Type B pancreatic cell (in vitro differentiated cells): ENCODE measurements around the gene STUM. TPM values are rescaled to one million over a fixed set of nuclear protein-coding genes. Genes with fewer than 3 reads are reported as not detected.
"Not testable (repeated sequence)": the region's sequence is repeated elsewhere in the genome, so short reads cannot be mapped to it uniquely, and the experiment has no call there.

Experiments used
- DNase-seq: peaks from one replicate; pipeline ENCODE4 v3.0.0; 2021; ENCODE audit warnings: mixed read lengths; ENCODE audit not compliant: unreplicated experiment; ENCODE audit errors: extremely low spot score
- H3K27ac Mint-ChIP-seq: 2 replicates; pipeline ENCODE4 v1.8.0; 2021; ENCODE audit warnings: mild to moderate bottlenecking, mixed read lengths
- H3K27me3 Mint-ChIP-seq: 2 replicates; pipeline ENCODE4 v1.8.0; 2021; ENCODE audit warnings: mixed read lengths
- H3K36me3 Mint-ChIP-seq: 2 replicates; pipeline ENCODE4 v1.8.0; 2021; ENCODE audit warnings: mixed read lengths
- H3K4me1 Mint-ChIP-seq: one replicate; pipeline ENCODE4 v1.8.0; 2021; ENCODE audit warnings: mixed read lengths; ENCODE audit not compliant: unreplicated experiment
- H3K4me3 Mint-ChIP-seq: 2 replicates; pipeline ENCODE4 v1.8.0; 2021; ENCODE audit warnings: mild to moderate bottlenecking, mixed read lengths
- H3K9me3 Mint-ChIP-seq: 2 replicates; pipeline ENCODE4 v1.8.0; 2021; ENCODE audit warnings: mixed read lengths
- total RNA-seq: library from RNA; stranded (reverse); gene quantifications from 2 replicates; pipeline ENCODE4 v1.2.1, GENCODE V29; 2021; ENCODE audit warnings: low replicate concordance
- TF ChIP-seq, protein P1 (sequence below): fragments of 200-600 bp; sonication (generic); conservative IDR thresholded peaks from 2 replicates; pipeline ENCODE4 v1.5.0; 2021; ENCODE audit warnings: antibody characterized with exemption, mild to moderate bottlenecking

The STUM gene
- total RNA-seq, 1 donor from 2014 or later, result 2.8 TPM

DNA sequence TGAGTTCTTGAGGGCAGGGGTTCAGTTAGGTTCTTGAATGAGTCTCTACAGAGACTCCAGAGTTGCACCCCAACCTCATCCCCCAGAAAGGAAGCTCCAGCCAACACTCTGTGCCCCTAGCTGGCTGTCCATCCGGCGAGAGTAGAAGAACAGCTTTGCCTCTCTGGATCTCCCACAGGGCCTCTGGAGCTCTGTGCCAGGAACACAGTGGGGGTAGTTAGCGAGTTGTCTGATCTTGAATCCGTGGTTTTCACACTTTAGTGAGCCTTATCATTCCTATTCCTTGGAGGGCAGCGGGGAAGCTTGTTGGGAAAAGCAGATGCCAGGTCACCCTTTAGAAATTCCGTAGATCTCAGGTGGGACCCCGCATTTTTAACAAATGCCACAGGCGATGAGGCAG is 45.0 kb downstream of the STUM start:
- DNase-seq, result no peak
- Mint-ChIP-seq H3K27ac (no peak overlapping the region), H3K27me3 (peaks cover 9% of the 10 kb centered on the region), H3K36me3 (no peaks in the 10 kb centered on the region), H3K4me3 (no peak overlapping the region), H3K9me3 (peaks cover 6% of the 10 kb centered on the region), H3K4me1 (peaks cover 7% of the 10 kb centered on the region)
- TF ChIP-seq, protein P1, sequence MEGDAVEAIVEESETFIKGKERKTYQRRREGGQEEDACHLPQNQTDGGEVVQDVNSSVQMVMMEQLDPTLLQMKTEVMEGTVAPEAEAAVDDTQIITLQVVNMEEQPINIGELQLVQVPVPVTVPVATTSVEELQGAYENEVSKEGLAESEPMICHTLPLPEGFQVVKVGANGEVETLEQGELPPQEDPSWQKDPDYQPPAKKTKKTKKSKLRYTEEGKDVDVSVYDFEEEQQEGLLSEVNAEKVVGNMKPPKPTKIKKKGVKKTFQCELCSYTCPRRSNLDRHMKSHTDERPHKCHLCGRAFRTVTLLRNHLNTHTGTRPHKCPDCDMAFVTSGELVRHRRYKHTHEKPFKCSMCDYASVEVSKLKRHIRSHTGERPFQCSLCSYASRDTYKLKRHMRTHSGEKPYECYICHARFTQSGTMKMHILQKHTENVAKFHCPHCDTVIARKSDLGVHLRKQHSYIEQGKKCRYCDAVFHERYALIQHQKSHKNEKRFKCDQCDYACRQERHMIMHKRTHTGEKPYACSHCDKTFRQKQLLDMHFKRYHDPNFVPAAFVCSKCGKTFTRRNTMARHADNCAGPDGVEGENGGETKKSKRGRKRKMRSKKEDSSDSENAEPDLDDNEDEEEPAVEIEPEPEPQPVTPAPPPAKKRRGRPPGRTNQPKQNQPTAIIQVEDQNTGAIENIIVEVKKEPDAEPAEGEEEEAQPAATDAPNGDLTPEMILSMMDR, result no peak

DNA sequence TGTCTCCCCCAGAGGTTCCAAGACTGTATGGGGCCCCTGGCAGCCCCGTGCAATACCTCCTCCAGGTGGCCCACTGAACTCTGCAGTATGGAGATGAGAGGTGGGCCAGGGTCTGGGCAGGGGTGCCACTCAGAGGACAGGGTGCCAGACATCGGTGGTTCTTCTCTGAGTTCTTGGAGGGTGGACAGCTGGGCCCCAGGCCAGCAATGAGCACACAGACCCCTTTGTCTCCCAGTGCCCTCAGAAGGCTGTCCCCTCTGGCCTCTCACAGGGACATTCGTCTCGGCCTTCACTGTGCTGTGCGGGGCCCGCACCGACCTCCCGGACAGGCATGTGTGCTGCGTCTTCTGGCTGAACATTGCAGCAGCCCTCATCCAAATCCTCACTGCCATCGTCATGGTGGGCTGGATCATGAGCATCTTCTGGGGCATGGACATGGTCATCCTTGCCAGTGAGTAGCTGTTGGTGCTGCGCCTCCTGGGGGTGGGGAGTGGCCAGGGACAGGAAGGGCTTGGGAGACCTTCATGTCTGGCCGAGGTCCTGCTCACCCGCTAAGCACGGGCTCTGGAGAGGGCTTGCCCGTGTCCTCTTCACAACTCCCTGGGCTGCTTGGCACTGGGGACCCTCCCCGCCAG is 48.1 kb downstream of the STUM start:
- Mint-ChIP-seq H3K4me1 (peaks cover 16% of the 10 kb centered on the region), H3K4me3 (no peak overlapping the region), H3K27ac (no peak overlapping the region), H3K27me3 (peaks cover 12% of the 10 kb centered on the region), H3K36me3 (no peaks in the 10 kb centered on the region), H3K9me3 (peaks cover 6% of the 10 kb centered on the region)
- TF ChIP-seq, protein P1, result no peak
- no peak for DNase-seq

DNA sequence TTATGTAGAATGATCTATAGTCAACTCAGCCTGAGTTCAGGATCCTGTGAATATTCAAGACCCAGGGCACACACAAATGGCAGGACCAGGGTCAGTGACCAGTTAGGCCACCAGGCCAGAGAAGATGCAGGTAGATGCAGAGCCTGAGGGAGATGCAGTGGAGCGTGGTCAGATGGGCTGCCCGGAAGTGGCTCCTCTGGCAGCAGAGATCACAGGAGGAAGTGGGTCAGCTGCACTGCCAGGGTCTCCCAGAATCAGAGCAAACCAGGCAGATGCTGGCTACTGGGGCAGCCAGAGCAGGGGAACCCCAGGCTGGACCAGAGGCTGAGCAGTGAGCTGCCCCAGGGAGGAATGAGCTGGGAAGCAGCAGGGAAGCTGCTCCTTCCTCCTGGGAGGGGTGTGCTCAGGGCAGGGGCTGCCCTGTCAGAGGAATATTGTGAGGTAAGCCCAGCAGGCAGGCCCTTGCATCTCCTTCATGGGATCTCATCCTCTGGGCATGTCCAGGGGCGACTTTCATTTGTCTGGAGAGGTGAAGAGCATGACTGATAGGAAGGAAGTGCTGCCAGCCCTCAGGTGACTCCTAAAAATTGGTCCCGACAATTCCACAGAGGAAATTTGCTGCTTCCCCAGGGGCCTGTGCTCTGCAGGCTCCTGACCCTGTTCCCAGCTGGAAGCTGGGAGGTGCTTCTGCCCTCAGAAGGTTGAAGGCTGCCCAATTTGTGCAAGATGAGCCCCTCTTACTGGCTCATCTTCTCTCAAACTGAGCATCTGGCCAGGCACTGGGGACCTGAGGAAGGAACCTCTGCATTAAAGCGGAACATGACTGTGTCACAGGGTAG is 49.3 kb downstream of the STUM start:
- no peaks in the 10 kb centered on the region for H3K36me3 Mint-ChIP-seq
- peaks cover 6% of the 10 kb centered on the region for H3K9me3 Mint-ChIP-seq
- TF ChIP-seq, protein P1, result no peak
- no peak overlapping the region for H3K27ac Mint-ChIP-seq
- H3K4me3 Mint-ChIP-seq, result no peak overlapping the region
- peaks cover 19% of the 10 kb centered on the region for H3K4me1 Mint-ChIP-seq
- H3K27me3 Mint-ChIP-seq, result peaks cover 12% of the 10 kb centered on the region
- DNase-seq, result no peak

DNA sequence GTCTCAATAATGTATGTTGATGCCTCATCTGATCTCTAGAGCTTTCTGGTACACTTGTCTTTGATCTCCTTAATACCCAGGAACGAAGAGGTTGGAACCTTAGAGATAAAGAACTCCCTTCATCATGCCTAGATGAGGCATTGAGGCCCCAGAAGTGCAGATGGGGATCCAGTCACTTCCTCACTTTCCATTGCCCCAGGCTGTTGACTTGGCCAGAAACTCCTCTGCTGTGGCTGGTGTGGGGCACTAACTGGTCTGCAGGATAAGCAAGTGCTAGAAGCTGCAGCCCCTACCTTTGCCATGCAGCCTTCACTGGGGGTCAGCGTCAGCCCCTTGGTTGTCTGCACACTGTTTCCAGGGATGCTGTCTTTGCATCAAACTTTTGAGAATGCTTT is 49.9 kb downstream of the STUM start:
- no peak for DNase-seq
- Mint-ChIP-seq H3K27ac (no peak overlapping the region), H3K27me3 (peaks cover 12% of the 10 kb centered on the region), H3K4me3 (no peak overlapping the region), H3K36me3 (no peaks in the 10 kb centered on the region), H3K4me1 (peaks cover 26% of the 10 kb centered on the region), H3K9me3 (peaks cover 6% of the 10 kb centered on the region)
- TF ChIP-seq, protein P1, result no peak

DNA sequence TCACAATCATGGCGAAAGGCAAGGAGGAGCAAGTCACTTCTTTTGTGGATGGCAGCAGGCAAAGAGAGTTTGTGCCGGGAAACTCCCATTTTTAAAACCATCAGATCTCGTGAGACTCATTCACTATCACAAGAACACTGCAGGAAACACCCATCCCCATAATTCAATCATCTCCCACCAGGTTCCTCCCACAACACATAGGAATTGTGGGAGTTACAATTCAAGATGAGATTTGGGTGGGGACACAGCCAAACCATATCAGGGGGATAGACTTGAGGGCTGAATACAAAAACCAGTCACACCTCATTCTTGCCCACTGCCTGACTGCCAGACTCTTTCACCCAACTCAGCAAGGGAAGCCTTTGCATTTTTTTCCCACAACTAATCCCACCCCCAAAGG is 50.4 kb downstream of the STUM start:
- DNase-seq, H3K36me3 Mint-ChIP-seq, H3K4me3 Mint-ChIP-seq, H3K9me3 Mint-ChIP-seq, H3K27ac Mint-ChIP-seq: not testable (repeated sequence)
- Mint-ChIP-seq H3K27me3 (peaks cover 12% of the 10 kb centered on the region), H3K4me1 (peaks cover 30% of the 10 kb centered on the region)

DNA sequence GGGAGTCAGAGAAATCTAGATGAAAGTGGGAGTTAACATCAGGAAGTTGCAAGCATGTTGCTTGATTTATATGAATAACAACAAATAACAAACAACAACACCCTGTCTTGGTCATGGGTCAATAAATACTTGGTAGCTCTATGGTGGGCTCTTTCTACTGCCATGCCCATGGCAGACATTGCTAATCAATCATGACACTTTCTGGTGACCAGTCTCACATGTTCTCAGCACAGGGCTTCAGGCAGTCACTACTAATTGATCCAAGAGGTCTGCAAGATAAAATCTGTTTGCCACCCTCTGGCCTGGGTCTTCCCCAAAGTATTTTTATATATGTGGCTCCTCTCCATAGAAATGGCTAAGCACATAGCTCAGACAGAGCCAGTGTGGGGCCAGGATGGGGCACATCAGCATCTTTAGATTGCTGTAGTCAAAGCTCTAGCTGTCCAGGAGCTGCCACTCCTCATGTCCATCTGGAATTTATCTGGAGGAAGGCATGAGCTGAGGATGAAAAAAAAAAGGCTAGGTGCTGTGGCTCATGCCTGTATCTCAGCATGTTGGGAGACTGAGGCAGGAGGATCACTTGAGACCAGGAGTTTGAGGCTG is 51.2 kb downstream of the STUM start:
- no peaks in the 10 kb centered on the region for H3K36me3 Mint-ChIP-seq
- no peak for DNase-seq
- no peak overlapping the region for H3K27ac Mint-ChIP-seq
- TF ChIP-seq, protein P1, result no peak
- peaks cover 10% of the 10 kb centered on the region for H3K27me3 Mint-ChIP-seq
- no peak overlapping the region for H3K4me3 Mint-ChIP-seq
- peaks cover 6% of the 10 kb centered on the region for H3K9me3 Mint-ChIP-seq
- H3K4me1 Mint-ChIP-seq, result peaks cover 35% of the 10 kb centered on the region
